HCT116 (cell line): Measurements from ENCODE around the gene MRPL33.

Experiments
- CBX3 ChIP-seq: IDR thresholded peaks from 2 replicates; pipeline ENCODE4 v1.6.1; 2012; ENCODE audit warnings: low read depth
- EGR1 ChIP-seq: IDR thresholded peaks from 2 replicates; pipeline ENCODE4 v1.6.1; 2012; ENCODE audit warnings: low read depth
- EZH2 ChIP-seq: fragments of 200-600 bp; sonication (generic); IDR thresholded peaks from 2 replicates; pipeline ENCODE4 v1.6.1; 2017; ENCODE audit warnings: antibody characterized with exemption, mixed run types
- POLR2A ChIP-seq: IDR thresholded peaks from 2 replicates; pipeline ENCODE4 v1.7.0; 2011; ENCODE audit warnings: borderline replicate concordance; ENCODE audit not compliant: insufficient read depth, insufficient read length; ENCODE audit errors: extremely low read depth
- POLR2AphosphoS5 ChIP-seq: IDR thresholded peaks from 2 replicates; pipeline ENCODE4 v1.6.1; 2011; ENCODE audit warnings: mild to moderate bottlenecking, low read depth, low read length, moderate library complexity
- SIN3A ChIP-seq: IDR thresholded peaks from 2 replicates; pipeline ENCODE4 v1.6.1; 2012; ENCODE audit warnings: low read depth
- TCF7L2 ChIP-seq: IDR thresholded peaks from 2 replicates; pipeline ENCODE4 v1.7.0; 2011; ENCODE audit warnings: borderline replicate concordance, inconsistent platforms; ENCODE audit not compliant: insufficient read depth, insufficient read length; ENCODE audit errors: extremely low read depth
- YY1 ChIP-seq: IDR thresholded peaks from 2 replicates; pipeline ENCODE4 v1.6.1; 2011; ENCODE audit warnings: low read length, low read depth, moderate library complexity, mild to moderate bottlenecking; ENCODE audit not compliant: insufficient replicate concordance; ENCODE audit errors: extremely low read depth
- ZFX ChIP-seq: fragments of 450-650 bp; IDR thresholded peaks from 2 replicates; pipeline ENCODE4 v1.6.1; 2017
- TF ChIP-seq, protein P1 (sequence below), 3 experiments: fragments of 200-600 bp in 1 of 3; sonication (generic) in 1 of 3; IDR thresholded peaks in 2 of 3; conservative IDR thresholded peaks in 1 of 3; 2 replicates each; pipeline ENCODE4 v1.5.1; 2012 to 2017; ENCODE audit warnings: low read depth in 2 of 3, low read length in 2 of 3, antibody characterized with exemption in 1 of 3, borderline replicate concordance in 1 of 3, control low read depth in 1 of 3, mild to moderate bottlenecking in 1 of 3, mixed read lengths in 1 of 3, mixed run types in 1 of 3, moderate library complexity in 1 of 3; ENCODE audit not compliant: insufficient read depth in 1 of 3
- TF ChIP-seq, protein P2 (sequence below): IDR thresholded peaks from 2 replicates; pipeline ENCODE4 v1.6.1; 2012
- TF ChIP-seq, protein P3 (sequence below): IDR thresholded peaks from 2 replicates; pipeline ENCODE4 v1.6.1; 2012; ENCODE audit warnings: low read depth
- TF ChIP-seq, protein P4 (sequence below): IDR thresholded peaks from 2 replicates; pipeline ENCODE4 v1.6.1; 2011; ENCODE audit warnings: mild to moderate bottlenecking, low read length, moderate library complexity; ENCODE audit not compliant: insufficient replicate concordance; ENCODE audit errors: extremely low read depth

DNA sequence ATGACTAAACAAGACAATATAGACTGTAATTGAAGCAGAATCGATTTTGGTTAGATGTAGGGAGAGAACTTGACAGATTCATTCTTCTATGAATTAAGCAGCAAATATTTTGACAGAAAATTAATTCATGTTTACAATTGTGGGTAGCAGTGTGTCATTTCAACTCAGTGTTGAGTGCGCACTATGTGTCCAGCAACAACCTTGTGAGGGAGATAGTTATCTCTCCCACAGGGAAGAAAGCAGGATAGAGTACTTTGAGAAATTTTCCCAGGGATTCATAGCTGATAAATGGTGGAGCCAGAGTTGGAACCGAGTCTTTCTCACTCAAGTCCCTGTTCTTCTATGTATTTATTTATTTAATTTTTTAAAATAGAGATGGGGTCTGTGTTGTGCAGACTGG is 5.2 kb downstream of the MRPL33 start:
- TF ChIP-seq, protein P1, sequence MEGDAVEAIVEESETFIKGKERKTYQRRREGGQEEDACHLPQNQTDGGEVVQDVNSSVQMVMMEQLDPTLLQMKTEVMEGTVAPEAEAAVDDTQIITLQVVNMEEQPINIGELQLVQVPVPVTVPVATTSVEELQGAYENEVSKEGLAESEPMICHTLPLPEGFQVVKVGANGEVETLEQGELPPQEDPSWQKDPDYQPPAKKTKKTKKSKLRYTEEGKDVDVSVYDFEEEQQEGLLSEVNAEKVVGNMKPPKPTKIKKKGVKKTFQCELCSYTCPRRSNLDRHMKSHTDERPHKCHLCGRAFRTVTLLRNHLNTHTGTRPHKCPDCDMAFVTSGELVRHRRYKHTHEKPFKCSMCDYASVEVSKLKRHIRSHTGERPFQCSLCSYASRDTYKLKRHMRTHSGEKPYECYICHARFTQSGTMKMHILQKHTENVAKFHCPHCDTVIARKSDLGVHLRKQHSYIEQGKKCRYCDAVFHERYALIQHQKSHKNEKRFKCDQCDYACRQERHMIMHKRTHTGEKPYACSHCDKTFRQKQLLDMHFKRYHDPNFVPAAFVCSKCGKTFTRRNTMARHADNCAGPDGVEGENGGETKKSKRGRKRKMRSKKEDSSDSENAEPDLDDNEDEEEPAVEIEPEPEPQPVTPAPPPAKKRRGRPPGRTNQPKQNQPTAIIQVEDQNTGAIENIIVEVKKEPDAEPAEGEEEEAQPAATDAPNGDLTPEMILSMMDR (IDR thresholded peaks at IDR 0.05 in 2 of 3, conservative IDR thresholded peaks at IDR 0.05 in 1 of 3; ENCODE audit: borderline replicate concordance in 1 of 3, insufficient read depth in 1 of 3, low read depth in 2 of 3, low read length in 2 of 3): no peak
- TF ChIP-seq POLR2A (no peak), CBX3 (no peak), ZFX (no peak), EZH2 (no peak), SIN3A (no peak), EGR1 (no peak), POLR2AphosphoS5 (no peak), YY1 (no peak), TCF7L2 (no peak)
- TF ChIP-seq, protein P2, sequence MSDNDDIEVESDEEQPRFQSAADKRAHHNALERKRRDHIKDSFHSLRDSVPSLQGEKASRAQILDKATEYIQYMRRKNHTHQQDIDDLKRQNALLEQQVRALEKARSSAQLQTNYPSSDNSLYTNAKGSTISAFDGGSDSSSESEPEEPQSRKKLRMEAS: no peak
- TF ChIP-seq, protein P3, sequence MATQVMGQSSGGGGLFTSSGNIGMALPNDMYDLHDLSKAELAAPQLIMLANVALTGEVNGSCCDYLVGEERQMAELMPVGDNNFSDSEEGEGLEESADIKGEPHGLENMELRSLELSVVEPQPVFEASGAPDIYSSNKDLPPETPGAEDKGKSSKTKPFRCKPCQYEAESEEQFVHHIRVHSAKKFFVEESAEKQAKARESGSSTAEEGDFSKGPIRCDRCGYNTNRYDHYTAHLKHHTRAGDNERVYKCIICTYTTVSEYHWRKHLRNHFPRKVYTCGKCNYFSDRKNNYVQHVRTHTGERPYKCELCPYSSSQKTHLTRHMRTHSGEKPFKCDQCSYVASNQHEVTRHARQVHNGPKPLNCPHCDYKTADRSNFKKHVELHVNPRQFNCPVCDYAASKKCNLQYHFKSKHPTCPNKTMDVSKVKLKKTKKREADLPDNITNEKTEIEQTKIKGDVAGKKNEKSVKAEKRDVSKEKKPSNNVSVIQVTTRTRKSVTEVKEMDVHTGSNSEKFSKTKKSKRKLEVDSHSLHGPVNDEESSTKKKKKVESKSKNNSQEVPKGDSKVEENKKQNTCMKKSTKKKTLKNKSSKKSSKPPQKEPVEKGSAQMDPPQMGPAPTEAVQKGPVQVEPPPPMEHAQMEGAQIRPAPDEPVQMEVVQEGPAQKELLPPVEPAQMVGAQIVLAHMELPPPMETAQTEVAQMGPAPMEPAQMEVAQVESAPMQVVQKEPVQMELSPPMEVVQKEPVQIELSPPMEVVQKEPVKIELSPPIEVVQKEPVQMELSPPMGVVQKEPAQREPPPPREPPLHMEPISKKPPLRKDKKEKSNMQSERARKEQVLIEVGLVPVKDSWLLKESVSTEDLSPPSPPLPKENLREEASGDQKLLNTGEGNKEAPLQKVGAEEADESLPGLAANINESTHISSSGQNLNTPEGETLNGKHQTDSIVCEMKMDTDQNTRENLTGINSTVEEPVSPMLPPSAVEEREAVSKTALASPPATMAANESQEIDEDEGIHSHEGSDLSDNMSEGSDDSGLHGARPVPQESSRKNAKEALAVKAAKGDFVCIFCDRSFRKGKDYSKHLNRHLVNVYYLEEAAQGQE: no peak
- TF ChIP-seq, protein P4, sequence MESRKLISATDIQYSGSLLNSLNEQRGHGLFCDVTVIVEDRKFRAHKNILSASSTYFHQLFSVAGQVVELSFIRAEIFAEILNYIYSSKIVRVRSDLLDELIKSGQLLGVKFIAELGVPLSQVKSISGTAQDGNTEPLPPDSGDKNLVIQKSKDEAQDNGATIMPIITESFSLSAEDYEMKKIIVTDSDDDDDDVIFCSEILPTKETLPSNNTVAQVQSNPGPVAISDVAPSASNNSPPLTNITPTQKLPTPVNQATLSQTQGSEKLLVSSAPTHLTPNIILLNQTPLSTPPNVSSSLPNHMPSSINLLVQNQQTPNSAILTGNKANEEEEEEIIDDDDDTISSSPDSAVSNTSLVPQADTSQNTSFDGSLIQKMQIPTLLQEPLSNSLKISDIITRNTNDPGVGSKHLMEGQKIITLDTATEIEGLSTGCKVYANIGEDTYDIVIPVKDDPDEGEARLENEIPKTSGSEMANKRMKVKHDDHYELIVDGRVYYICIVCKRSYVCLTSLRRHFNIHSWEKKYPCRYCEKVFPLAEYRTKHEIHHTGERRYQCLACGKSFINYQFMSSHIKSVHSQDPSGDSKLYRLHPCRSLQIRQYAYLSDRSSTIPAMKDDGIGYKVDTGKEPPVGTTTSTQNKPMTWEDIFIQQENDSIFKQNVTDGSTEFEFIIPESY: no peak
